ENCODE data around the gene FOXP4. TPM values are rescaled to one million over a fixed set of nuclear protein-coding genes. Genes with fewer than 3 reads are reported as not detected.

The FOXP4 gene
- total and polyA plus RNA-seq, 2 of the 13 experiments (the other 11 are each of a cell fraction or from before 2014, with no cell fraction given), result 11.0 to 12.4 TPM

DNA sequence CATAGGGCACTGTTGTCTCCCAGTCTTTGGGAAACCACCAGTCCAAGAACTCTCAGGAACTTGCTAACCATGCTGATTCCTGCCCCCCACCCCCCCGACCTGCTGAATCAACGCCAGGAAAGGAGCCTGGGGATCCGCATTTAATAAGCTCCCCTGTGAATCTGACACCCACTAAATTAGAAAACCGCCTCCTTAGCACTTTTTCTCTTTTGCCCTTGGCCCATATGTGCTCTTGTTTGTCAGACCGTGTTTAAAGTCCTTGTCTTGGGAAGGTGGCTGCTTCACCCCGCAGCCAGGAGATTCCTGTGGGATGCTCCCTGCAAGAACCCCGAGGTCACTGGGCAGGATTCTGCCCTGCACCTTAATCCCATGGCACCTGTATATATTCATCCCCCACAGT, 15.7 kb upstream of the FOXP4 start (continued):
- TF ChIP-seq ELF1 (CRISPR knock-in tag; IDR thresholded peaks at IDR 0.05) (no peak), ATM (IDR thresholded peaks at IDR 0.05; ENCODE audit: borderline replicate concordance) (no peak), PHF5A (CRISPR knock-in tag; IDR thresholded peaks at IDR 0.05; ENCODE audit: low read depth, unreplicated experiment) (no peak), ZNF383 (CRISPR knock-in tag; IDR thresholded peaks at IDR 0.05; ENCODE audit: borderline replicate concordance) (no peak)
- TF ChIP-seq, protein P1, sequence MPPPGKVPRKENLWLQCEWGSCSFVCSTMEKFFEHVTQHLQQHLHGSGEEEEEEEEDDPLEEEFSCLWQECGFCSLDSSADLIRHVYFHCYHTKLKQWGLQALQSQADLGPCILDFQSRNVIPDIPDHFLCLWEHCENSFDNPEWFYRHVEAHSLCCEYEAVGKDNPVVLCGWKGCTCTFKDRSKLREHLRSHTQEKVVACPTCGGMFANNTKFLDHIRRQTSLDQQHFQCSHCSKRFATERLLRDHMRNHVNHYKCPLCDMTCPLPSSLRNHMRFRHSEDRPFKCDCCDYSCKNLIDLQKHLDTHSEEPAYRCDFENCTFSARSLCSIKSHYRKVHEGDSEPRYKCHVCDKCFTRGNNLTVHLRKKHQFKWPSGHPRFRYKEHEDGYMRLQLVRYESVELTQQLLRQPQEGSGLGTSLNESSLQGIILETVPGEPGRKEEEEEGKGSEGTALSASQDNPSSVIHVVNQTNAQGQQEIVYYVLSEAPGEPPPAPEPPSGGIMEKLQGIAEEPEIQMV (CRISPR knock-in tag; IDR thresholded peaks at IDR 0.05; ENCODE audit: low read depth), result no peak
- TF ChIP-seq, protein P2, sequence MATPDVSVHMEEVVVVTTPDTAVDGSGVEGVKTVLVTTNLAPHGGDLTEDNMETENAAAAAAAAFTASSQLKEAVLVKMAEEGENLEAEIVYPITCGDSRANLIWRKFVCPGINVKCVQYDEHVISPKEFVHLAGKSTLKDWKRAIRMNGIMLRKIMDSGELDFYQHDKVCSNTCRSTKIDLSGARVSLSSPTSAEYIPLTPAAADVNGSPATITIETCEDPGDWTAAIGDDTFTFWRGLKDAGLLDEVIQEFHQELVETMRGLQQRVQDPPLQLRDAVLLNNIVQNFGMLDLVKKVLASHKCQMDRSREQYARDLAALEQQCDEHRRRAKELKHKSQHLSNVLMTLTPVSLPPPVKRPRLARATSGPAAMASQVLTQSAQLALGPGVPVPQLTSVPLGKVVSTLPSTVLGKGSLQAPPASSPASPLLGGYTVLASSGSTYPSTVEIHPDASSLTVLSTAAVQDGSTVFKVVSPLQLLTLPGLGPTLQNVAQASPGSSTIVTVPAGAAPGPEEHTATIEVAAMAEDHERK (CRISPR knock-in tag; IDR thresholded peaks at IDR 0.05; ENCODE audit: low read depth), result no peak
- TF ChIP-seq, protein P3, sequence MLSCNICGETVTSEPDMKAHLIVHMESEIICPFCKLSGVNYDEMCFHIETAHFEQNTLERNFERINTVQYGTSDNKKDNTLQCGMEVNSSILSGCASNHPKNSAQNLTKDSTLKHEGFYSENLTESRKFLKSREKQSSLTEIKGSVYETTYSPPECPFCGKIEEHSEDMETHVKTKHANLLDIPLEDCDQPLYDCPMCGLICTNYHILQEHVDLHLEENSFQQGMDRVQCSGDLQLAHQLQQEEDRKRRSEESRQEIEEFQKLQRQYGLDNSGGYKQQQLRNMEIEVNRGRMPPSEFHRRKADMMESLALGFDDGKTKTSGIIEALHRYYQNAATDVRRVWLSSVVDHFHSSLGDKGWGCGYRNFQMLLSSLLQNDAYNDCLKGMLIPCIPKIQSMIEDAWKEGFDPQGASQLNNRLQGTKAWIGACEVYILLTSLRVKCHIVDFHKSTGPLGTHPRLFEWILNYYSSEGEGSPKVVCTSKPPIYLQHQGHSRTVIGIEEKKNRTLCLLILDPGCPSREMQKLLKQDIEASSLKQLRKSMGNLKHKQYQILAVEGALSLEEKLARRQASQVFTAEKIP (CRISPR knock-in tag; IDR thresholded peaks at IDR 0.05; ENCODE audit: borderline replicate concordance), result no peak

DNA sequence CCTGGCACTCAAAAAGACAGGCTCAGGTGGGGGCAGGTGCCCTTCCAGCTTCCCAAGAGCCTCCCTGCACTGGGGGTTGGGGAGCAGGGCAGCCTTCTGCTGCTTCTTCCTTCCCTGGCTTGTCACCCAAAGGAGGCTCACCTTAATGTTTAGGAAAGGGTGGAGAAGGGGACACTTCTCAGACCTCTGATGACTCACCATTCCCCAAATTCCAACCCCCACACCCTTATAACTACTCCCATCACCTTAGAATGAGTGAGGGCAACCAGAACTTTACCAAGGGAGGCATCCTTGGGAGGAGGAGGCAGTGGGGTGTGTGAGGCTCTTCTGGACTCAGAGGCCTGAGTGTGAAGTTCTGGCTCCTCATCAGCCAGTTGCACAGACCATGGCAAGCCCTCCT, 15.2 kb upstream of the FOXP4 start:
- no peaks in the 10 kb centered on the region for H3K9me3 ChIP-seq (ENCODE audit: low read length)
- H3K9ac ChIP-seq (ENCODE audit: insufficient read depth, low read depth, low read length), result no peak overlapping the region
- H3K79me2 ChIP-seq (ENCODE audit: insufficient read depth, low read length), result no peaks in the 10 kb centered on the region
- H3K27me3 ChIP-seq (ENCODE audit: control insufficient read depth in 1 of 2, insufficient read depth in 2 of 2, low read length in 2 of 2), result no peaks in the 10 kb centered on the region
- FAIRE-seq (no peak), ATAC-seq (no peak), DNase-seq (ENCODE audit: low spot score) (no peak)
- POLR2A ChIA-PET, result interaction anchor here (0.6 to 3.0 kb wide), 2 partner anchors 11 to 46 kb away, joined by 3 to 16 read pairs; no protein-coding TSS in a partner anchor
- no peak overlapping the region for H3K4me3 ChIP-seq (replicated peaks in 1 of 3; ENCODE audit: insufficient read depth in 1 of 3, low read depth in 2 of 3, low read length in 3 of 3)
- H4K20me1 ChIP-seq (ENCODE audit: insufficient read depth, low read length), result no peaks in the 10 kb centered on the region
- in situ Hi-C loops (cut with HindIII; ENCODE audit: extremely low pct_ligation_motif_present, low pct_unique_long_range_greater_than_20kb), result no loop called here
- intact Hi-C loops (cut with micrococcal nuclease; ENCODE audit: unreplicated experiment), result no loop called here
- CTCF ChIA-PET (ENCODE audit: low intra/inter-chr PET ratio, low total read pairs), result no interaction called here
- no TSS peak for BruUV-seq (replicated peaks)
- no peaks in the 10 kb centered on the region; a peak in 1 of 5 replicates for H3K36me3 ChIP-seq (replicated peaks in 1 of 2; ENCODE audit: control insufficient read depth in 1 of 2, insufficient read depth in 2 of 2, low read length in 2 of 2)
- H3K4me1 ChIP-seq (ENCODE audit: insufficient read depth, low read length), result peaks cover 39% of the 10 kb centered on the region
- H2AFZ ChIP-seq (ENCODE audit: low read length), result no peak overlapping the region
- TF ChIP-seq, protein P4, sequence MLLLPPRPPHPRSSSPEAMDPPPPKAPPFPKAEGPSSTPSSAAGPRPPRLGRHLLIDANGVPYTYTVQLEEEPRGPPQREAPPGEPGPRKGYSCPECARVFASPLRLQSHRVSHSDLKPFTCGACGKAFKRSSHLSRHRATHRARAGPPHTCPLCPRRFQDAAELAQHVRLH (CRISPR knock-in tag; IDR thresholded peaks at IDR 0.05; ENCODE audit: borderline replicate concordance, low read depth), result no peak
- TF ChIP-seq SRSF9 (IDR thresholded peaks at IDR 0.05; ENCODE audit: borderline replicate concordance, insufficient read depth, low read depth, low read length, poor library complexity, severe bottlenecking) (no peak), IRX3 (CRISPR knock-in tag; IDR thresholded peaks at IDR 0.05; ENCODE audit: borderline replicate concordance, low read depth) (no peak)
- TF ChIP-seq, protein P5, sequence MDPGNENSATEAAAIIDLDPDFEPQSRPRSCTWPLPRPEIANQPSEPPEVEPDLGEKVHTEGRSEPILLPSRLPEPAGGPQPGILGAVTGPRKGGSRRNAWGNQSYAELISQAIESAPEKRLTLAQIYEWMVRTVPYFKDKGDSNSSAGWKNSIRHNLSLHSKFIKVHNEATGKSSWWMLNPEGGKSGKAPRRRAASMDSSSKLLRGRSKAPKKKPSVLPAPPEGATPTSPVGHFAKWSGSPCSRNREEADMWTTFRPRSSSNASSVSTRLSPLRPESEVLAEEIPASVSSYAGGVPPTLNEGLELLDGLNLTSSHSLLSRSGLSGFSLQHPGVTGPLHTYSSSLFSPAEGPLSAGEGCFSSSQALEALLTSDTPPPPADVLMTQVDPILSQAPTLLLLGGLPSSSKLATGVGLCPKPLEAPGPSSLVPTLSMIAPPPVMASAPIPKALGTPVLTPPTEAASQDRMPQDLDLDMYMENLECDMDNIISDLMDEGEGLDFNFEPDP (CRISPR knock-in tag; conservative IDR thresholded peaks at IDR 0.05), result 0 out of 2 replicates have a peak, but pooled peaks have one; percentile 41
- TF ChIP-seq, protein P6, sequence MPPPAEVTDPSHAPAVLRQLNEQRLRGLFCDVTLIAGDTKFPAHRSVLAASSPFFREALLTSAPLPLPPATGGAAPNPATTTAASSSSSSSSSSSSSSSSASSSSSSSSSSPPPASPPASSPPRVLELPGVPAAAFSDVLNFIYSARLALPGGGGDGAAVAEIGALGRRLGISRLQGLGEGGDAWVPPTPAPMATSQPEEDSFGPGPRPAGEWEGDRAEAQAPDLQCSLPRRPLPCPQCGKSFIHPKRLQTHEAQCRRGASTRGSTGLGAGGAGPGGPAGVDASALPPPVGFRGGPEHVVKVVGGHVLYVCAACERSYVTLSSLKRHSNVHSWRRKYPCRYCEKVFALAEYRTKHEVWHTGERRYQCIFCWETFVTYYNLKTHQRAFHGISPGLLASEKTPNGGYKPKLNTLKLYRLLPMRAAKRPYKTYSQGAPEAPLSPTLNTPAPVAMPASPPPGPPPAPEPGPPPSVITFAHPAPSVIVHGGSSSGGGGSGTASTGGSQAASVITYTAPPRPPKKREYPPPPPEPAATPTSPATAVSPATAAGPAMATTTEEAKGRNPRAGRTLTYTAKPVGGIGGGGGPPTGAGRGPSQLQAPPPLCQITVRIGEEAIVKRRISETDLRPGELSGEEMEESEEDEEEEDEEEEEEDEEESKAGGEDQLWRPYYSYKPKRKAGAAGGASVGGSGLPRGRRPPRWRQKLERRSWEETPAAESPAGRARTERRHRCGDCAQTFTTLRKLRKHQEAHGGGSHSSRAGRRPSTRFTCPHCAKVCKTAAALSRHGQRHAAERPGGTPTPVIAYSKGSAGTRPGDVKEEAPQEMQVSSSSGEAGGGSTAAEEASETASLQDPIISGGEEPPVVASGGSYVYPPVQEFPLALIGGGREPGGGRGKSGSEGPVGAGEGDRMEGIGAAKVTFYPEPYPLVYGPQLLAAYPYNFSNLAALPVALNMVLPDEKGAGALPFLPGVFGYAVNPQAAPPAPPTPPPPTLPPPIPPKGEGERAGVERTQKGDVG (CRISPR knock-in tag; IDR thresholded peaks at IDR 0.05; ENCODE audit: borderline replicate concordance), result no peak
- H3K4me2 ChIP-seq (ENCODE audit: low read depth, low read length), result no peak overlapping the region
- H3K27ac ChIP-seq (ENCODE audit: extremely low read length, insufficient read depth, low read length), result no peak overlapping the region

Measured in HepG2 (cell line).